Pulmonary artery endothelial cell (primary cell): ENCODE data around the gene HJURP. TPM values are rescaled to one million over a fixed set of nuclear protein-coding genes. Genes with fewer than 3 reads are reported as not detected.

Experiments used
- DNase-seq: peaks from one replicate; pipeline ENCODE4 v3.0.0-alpha.2; 2011; ENCODE audit warnings: low read depth, low spot score
- total RNA-seq: library from RNA; depleted of rRNA; stranded (reverse); fragments of >200 nt; gene quantifications from 2 replicates; pipeline ENCODE4 v1.2.3, GENCODE V29; 2014

The HJURP gene
- total RNA-seq, 1 donor from 2014 or later = 13.1 TPM

DNA sequence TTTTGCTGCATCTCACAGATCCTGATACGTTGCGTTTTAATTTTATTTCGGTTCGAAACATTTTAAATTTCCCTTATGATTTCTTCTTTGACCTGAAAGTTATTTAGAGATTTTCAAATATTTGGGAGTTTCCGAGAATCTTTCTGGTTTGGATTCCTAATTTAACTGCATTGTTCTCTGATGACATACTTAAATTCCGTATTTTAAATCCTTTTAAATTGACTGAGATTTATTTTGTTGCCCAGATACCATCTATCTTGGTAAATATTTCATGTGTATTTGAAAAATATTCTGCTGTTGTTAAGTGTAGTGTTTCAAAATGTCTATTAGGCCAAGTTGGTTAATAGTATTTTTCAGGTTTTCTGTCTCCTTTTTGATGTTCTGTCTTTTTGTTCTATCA lies 38.5 kb downstream of the HJURP start:
- no peak for DNase-seq

DNA sequence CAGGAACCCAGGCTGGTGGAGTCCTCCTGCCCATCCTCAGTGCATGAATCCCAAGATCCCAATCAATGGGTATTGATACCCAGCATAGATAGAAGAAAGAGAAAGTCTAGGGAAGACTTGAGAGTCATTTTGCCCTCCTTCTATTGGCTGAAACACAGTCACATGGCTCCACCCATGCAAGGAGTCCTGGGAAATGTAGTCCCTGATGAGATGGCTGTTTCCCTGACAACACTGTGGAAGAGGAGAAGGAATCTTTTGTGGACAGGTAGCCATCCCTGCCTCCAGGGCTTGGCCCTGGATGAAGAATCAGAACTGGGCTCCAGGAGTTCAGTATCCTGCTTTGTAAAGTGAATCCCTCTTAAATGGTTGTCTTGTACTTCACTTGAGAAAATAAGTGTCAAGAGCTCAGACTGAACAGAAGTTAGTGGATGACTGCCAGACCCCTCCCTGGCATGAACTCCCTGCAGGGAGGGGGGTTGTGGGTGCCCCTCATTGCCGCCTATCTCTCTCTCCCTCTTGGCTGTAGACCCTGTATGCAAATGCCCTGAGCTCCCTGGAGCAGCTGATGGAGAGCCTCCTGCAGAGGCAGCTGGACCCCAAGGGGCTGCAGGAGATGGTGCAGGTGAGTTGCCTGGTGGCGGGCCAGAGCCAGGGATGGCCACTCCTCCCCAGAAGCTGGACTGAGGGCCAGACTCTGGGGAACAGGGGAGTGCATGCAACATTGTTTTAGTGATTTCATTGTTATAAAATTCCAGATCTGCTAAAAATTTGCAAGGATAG lies 40.1 kb downstream of the HJURP start:
- DNase-seq = no peak

DNA sequence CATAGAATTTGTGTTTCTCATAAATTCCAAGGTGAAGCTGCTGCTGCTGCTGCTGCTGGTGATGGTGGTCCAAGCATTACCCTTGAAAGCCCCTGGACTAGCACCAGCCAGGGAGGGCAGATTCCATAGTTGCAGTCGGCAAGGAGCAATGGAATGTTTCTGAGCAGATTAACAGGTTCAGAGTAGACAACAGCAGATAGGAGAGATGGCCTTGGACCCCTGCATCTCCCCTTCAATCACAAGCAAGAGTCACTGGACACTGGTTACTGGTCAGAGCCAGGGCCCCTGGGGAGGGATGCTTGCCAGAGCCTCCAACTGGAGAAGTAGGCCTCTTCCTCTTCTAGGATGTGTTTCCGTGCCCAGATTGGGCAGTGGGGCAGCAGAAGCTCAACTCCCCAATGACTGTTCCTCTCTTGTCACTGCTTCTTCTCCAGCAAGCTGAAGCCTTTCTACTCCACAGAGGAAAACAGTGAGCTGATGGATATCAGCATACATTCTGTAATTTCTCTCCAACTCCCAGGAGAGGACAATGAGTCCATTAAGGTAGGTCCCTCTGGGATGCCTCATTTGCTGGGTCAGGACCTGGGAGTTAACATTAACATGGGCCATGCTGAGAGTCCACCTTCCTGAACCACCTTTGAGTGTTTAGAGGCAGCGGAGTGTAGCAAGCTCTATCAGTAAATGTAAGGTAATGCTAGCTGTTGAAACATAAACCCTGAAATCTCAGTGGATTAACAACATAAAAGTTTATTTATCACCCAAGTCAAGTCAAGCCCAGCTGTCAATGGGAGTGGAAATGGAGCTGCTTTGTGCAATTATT lies 40.9 kb downstream of the HJURP start:
- DNase-seq = no peak

DNA sequence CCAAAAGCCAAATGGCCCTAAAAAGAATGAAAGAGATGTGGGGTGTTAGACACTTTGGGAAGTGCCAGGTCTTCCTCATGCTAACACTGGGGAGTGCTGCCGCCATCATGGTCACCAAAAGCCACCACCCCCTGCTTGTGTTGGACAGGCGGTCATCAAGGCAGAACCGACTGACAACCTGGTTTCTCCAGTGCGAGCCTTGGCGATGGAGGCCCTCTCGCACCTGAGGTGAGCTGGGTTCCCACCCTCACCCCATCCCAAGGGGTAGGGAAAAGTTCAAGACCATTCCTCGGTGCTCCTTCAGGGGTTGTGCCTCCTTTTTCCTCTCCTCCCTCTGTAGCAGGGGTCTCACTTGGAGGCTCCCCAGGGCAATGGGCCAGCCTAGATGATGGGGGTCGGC lies 42.6 kb downstream of the HJURP start:
- DNase-seq = no peak

DNA sequence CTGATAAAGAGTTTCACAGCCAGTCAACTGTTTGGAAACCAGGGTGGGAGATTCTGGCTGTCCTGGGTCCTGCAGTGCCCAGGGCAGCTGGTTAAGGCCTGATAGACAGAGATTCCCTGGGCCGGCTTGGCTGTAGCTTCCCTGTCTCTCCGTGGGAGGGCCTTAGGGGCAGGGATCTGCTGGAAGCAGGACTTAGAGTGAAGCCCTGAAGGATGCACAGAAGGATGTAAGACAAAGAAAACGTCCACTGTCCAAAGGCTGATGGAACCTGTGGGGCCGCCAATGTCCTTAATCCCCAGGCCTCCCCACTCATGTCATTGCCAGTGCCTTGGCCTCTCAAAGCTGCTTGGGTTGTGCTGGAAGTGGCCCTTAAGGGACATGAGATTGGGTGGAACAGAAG lies 43.2 kb downstream of the HJURP start:
- DNase-seq = no peak

DNA sequence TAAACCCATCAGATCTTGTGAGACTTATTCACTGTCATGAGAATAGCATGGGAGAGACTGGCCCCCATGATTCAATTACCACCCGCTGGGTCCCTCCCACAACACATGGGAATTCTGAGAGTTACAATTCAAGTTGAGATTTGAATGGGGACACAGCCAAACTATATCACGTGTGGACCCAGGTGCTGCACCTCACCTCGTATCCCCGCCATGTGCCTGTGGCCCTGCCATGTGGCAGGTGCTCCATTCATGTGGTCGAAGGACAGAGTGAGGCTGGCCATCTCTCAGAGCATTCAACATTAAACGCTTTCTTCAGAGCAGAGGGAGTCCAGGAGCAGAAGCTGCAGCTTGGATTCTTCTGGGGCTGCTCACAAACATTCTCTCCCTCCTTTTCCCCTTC lies 44.0 kb downstream of the HJURP start:
- no peak for DNase-seq

DNA sequence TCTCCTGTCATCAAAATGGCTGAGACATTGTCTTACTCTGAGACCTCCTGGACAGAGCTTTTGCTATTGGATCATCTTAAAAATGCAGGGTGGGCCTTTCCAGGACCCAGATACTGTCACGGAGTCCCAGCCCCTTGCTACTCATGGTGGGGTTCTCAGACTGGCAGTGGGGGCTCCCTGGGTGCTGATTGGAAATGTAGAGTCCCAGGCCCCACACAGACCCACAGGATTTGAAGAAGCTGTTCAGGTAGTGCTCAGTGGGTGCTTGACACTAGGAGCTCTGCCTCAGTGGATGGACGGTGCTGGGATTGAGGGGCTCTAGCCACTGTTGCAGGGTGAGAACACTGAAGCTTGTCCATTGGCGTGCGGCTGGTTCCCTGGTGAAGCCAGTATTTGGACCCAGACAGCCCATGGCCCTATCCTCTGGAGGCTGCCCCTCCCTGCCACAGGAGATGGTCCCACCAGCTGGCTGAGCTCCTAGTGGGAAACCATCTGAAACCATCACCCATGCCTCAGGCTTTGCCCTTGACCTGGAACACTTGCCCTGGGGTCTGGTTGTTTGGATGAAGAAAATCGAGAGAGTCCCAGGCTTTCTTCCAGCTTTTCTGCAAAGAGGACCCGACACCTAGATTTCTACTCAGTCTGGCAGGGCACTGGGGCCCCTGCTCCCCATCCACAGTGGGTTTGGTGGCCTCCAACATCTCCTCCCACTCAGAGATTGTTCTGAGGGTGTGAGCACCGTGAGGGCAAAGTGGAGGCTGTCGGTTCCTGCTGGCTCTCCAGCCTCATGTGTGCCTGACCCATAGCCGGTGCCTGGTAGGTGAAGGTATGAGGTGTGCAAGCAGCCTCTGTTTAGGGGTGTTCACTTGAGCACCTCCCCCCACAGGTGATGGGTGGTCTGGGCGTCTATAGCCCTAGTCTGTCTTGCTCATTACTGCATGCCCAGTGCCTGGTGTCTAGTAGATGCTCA lies 46.1 kb downstream of the HJURP start:
- DNase-seq = no peak

DNA sequence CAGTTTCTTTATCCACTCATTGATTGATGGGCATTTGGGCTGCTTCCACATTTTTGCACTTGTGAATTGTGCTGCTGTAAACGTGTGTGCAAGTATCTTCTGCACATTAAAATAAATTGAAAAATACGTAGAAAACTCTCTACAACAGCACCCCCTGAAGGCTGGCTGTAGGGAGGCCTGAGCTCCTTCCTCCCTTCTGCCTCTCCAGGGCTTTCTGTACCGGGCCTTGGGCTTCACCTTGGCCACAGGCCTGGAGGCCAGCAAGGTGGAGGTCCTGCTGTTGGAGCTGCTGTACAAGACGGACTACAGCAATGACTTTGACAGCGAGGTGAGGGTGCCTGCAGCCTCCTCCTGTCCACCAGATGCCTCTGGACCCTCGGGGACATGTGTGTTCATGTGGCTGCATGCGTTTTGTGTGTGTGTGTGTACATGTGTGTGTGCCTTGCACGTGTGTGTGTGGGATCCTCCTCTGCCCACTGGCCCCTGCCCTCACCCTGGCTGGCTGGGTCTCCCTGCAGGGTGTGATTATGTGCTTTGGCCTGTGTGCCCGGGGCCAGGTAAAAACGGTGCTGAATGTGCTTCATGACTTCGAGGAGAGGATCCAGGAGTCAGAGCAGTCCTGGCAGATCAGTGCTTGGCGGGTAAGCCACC lies 47.0 kb downstream of the HJURP start:
- no peak for DNase-seq

DNA sequence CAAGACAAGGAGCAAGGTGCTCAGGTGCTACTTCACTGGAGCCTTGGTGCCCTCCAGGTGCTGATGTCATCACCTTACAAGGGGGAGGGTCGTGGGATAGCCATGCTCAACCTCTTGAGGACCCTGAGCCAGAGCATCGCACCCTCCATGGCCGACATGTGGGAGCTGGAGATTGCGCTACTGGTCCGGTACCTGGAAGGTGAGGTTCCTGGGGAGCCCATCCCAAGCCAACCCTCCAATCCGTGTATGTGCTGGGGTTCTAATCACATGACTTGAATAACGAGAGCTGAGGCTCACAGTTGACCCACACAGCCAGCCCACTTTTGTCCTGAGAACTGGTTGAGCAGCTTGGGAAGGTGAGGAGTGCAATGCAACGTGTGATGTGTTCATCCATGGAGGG lies 50.3 kb downstream of the HJURP start:
- no peak for DNase-seq

DNA sequence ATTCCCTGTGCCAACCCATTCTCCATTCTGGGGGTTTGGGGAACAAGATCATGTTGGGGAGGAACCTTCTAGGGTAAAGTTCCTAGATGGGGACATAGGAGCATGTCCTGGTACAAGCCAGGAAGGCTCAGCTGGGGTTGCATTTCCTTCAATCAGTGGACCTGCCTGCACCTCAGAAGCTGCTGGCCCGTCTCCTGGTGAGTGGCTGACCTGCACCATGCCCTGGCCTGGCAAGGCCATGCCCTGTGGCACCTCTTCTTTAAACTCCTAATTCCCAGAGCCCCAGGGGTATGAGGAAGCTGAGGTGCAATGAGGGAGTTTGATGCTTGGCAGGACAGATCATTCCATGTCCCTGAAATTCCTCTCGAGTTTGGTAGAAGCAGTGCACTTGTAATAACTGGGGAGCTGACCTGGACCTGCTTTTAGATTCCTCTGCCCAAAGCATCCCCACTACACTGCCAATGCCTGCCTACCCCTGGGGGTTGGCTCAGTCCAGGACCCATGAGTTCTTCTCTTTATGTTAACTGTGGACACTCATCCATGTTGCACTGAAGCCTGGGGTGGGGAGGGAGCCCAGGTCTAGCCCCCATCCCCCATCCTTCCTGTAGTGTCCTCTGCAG lies 50.9 kb downstream of the HJURP start:
- DNase-seq = no peak

DNA sequence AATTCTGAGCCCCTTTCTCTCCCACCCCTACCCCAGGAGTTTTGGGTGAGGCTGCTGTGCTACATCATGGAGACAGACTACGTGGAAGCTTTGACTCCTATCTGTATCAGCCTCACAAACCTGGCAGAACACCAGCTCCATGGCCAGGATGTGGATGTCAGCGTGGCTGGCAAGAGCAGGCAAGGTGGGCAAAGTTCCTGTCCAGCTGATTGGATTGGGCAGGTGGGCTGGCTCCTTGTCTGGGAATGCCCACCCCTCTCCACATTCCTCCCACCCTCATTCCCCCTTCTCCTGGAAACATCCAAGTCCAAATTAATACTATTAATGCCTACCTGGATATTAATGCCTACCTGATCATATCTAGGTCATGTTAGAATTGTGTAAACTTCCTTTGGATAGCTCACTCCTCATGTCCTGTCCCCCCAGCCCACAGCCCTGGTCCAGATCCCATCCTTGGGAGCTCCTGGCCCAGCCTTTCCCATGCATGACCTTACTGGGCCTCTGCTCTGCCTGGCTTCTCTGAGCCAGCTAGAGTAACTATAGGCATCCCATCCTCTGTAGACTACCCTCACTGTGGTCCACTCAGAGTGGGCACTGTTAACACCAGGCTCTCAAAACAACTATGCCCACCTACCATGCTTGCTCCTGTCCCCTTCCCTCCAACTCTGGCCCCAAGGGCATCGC lies 52.1 kb downstream of the HJURP start:
- no peak for DNase-seq

DNA sequence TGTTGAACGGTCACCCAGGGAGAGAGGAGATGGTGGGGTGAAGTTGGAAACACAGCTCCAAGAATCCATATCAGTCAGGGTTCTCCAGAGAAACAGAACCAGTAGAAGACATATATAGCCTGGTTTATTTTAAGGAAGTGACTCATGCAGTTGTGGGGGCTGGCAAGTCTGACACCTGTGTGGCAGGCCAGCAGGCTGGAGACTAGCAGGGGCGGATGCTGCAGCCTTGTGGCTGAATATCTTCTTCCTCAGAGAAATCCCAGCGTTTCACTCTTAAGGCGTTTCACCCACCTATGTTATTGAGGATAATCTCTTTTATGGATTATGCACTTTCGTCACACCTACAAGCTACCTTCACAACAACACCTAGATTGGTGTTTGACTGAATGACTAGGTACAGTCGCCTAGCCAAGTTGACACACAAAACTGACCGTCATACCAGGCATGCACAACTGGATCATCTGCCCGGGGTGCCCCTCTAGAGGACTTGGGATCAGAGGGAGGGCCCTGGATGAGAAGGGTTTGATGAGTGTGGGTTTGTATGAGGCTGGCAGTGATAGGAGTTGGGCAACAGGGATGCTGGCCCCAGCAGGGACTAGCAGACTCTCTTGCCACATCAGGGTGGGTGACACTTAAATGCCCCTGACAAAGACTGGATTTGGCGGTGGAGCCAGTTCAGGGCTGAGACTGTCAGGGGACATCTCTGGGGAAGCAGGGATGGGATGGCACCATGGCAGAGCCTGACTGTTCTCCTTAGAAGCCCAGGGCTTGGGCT lies 52.8 kb downstream of the HJURP start:
- DNase-seq = no peak

DNA sequence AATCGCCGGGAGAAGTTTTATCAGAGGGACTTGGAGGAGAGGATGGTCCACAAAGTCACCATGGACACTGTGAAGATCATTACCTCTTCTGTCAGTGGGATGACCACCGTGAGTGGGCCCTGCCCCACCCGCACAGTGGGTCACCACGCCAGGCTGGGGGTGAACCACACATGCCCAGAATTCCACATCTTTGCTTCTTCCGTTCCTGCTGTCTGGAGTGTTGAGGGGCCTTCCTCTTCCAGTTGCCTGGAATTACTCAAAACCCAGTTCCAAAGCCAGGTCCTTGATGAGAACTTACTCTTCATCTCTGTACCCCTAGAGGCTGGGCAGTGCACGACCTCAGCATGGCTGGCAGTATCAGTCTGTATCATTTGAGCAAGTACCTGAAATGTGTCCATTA lies 54.1 kb downstream of the HJURP start:
- no peak for DNase-seq

DNA sequence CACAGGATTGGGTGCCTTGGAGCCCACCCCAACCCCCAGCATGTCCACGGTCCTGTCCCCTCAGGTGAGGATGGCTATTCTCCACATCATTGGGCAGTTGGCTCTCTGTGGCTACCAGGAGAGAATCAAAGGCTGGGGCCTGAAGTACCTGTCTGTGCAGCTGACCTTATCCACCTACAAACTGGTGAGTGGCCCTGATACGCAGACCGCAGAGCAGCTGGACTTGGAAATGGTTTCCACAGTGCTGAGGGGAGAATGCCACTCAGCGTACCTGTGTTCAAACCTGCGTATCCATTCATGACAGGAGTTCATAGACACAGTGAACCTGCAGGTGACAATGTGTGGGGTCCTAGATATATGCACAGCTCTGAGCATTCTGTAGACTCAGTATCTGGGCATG lies 54.6 kb downstream of the HJURP start:
- no peak for DNase-seq

DNA sequence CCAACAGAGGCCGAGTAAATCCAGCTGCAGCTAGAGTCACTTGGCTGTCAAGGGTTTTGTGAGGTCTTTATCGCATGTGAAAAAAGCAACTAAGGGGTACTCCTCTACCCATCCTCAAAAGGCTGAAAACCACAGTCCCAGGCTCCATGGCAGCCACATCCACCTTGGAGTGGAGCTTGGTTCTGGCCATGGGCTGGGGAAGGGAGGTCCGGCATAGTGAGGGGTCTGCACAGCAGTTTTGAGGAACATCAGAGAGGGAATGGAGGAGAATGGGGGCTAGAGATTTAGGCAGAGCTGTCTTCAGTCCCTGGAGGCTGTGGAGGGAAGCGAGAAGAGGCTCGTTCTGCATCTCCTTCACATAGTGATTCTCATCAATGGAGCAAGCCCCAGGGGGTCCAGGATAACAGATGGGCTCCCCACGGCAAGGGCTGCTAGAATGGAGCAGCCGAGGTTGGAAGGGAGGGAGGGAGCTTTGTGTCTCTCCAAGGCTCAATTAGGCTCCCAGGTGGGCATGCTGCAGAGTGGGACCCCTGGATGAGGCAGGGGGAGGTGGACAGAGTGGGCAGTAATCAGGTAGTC lies 55.2 kb downstream of the HJURP start:
- no peak for DNase-seq

DNA sequence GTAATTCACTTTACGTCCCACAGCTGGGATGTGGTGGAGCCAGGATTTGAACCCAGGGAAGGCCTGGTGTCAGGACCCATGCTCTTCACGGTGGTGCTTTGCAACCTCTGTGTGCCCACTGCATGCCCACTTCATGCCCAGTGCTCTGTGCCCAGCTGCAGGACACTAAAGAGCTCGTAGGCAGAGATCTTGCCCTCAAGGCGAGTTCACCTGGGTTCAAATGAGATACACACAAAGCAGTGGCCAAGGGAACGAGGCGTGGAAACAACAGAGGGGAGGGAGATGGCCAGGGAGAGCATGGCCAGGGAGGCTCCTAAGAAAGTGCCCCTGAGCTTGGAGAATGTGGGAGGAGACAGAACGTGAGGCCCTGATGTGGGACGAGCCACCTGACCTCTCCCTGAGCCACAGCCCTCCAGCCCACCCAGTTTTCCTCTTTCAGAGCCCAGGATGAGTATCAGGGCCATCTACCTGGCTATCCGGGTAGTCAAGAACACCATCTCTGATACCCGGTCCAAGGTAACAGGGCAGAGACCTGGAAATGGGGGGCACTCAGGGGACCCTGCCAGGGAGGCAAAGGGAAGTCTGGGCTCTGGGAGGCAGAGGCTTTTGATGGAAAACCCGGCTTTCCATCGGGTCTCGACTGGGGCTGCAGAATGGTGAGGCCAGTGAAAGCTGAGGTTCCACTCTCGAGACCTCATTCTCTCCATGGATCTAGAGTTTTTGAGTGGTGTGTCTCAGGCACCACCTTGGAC lies 55.8 kb downstream of the HJURP start:
- no peak for DNase-seq

DNA sequence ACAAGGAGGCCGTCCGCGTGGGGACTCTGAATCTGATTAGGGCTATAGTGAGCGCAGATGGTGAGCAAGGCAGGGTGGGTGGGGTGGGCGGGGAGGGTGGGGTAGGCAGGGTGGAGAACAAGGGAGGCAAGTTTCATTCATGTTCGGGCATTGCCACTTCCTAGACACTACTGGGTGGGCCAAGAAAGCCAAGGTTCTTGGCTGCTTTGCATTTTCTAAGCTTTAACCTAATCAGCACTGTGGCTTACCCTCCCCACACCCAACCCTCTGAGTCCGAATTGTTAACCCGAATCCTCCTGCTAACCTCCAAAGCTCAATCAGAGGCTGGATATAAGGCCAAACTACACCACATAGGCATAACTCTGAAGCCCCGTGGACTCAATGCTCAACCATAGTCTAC lies 58.1 kb downstream of the HJURP start:
- no peak for DNase-seq

DNA sequence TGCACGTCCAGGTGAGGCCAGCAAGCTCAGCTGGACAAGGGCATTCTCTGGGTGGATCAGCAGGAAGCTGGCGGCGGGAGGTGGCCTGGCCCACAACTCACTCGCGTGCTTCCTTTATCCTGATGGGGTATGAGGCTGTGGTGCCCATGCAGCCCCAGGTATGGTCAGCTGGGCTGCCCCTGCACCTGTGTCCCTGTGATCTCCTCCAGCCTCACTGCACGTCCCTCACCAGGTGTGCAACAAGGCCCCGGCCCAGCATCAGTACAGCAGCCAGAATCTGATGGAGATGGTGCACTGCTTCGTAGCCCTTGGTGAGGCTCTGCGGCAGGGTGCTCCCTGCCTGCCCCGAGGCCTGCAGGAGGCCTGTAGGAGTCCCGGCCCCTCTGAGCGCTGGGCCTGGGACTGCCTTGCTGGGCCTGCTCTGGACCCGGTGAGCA lies 58.6 kb downstream of the HJURP start:
- no peak for DNase-seq
